ENCODE measurements around the gene H6PD. TPM values are rescaled to one million over a fixed set of nuclear protein-coding genes. Genes with fewer than 3 reads are reported as not detected.
A peak's percentile ranks its signal among the peaks of the same experiment; 100 is the strongest.

Gene H6PD
- total RNA-seq, 1 donor from 2014 or later = 48.4 TPM

GRCh38 chr1:9303916-9304315 lies 69.3 kb downstream of the H6PD start:
- Mint-ChIP-seq H3K36me3 (ENCODE audit: unreplicated experiment) (peaks cover 17% of the 10 kb centered on the region), H3K4me3 (ENCODE audit: unreplicated experiment) (no peak overlapping the region), H3K27me3 (ENCODE audit: unreplicated experiment) (no peaks in the 10 kb centered on the region), H3K27ac (ENCODE audit: unreplicated experiment) (peak overlapping the region; percentile 97), H3K4me1 (ENCODE audit: unreplicated experiment) (peaks cover 86% of the 10 kb centered on the region), H3K9me3 (ENCODE audit: unreplicated experiment) (no peaks in the 10 kb centered on the region)
- TF ChIP-seq CTCF (IDR thresholded peaks at IDR 0.05) = no peak
- DNase-seq (ENCODE audit: extremely low spot score, unreplicated experiment) = no peak

DNA sequence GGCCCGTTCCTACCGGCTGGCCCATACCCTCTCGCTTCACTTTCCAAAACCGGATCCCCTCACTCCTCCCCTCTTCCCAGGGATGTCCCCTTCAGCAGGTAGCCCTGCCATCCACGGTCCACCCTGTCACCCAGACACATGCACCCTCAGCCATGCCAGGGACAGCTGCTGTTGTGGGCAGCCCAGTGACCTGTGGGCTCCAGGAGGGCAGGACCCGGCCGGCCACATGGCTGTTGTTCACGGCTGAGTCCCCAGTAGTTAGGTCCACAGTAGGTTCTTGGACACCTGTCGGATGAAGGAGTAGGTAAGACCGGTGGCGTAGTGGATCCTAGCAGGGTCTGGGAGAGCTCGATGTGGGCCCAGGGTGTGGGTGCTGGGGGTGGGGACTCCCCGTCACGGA lies 70.6 kb downstream of the H6PD start:
- no peak for TF ChIP-seq CTCF (IDR thresholded peaks at IDR 0.05)

DNA sequence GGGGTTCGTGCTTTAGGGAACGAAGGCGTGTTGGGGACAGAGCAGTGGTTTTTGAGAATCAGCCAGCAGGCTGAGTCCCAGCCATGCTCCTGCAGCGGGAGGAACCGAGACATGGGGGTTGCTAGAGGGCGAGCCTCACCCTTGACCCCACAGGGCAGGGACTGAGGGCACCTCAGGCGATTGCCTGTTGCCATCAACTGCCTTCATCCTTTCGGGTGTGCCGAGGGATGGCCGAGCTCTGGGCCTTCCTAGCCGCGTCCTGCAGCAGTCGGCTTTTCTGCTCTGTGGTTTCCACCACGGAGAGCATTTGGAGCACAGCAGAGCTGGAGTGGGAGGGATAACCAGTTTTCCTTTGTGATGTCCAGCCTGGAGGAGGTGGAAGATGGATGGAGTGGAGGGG lies 71.4 kb downstream of the H6PD start:
- no peak for TF ChIP-seq CTCF (IDR thresholded peaks at IDR 0.05)
- H3K27ac Mint-ChIP-seq (ENCODE audit: unreplicated experiment) = peak overlapping the region; percentile 35
- no peaks in the 10 kb centered on the region for H3K27me3 Mint-ChIP-seq (ENCODE audit: unreplicated experiment)
- H3K36me3 Mint-ChIP-seq (ENCODE audit: unreplicated experiment) = peaks cover 10% of the 10 kb centered on the region
- DNase-seq (ENCODE audit: extremely low spot score, unreplicated experiment) = no peak
- H3K4me3 Mint-ChIP-seq (ENCODE audit: unreplicated experiment) = no peak overlapping the region
- H3K4me1 Mint-ChIP-seq (ENCODE audit: unreplicated experiment) = peaks cover 78% of the 10 kb centered on the region
- H3K9me3 Mint-ChIP-seq (ENCODE audit: unreplicated experiment) = no peaks in the 10 kb centered on the region

More for the DNA sequence above, 70.6 kb downstream of the H6PD start:
- Mint-ChIP-seq H3K27ac (ENCODE audit: unreplicated experiment) (peak overlapping the region; percentile 50), H3K4me3 (ENCODE audit: unreplicated experiment) (no peak overlapping the region), H3K4me1 (ENCODE audit: unreplicated experiment) (peaks cover 83% of the 10 kb centered on the region), H3K36me3 (ENCODE audit: unreplicated experiment) (peaks cover 16% of the 10 kb centered on the region), H3K9me3 (ENCODE audit: unreplicated experiment) (no peaks in the 10 kb centered on the region), H3K27me3 (ENCODE audit: unreplicated experiment) (no peaks in the 10 kb centered on the region)
- DNase-seq (ENCODE audit: extremely low spot score, unreplicated experiment) = no peak

DNA sequence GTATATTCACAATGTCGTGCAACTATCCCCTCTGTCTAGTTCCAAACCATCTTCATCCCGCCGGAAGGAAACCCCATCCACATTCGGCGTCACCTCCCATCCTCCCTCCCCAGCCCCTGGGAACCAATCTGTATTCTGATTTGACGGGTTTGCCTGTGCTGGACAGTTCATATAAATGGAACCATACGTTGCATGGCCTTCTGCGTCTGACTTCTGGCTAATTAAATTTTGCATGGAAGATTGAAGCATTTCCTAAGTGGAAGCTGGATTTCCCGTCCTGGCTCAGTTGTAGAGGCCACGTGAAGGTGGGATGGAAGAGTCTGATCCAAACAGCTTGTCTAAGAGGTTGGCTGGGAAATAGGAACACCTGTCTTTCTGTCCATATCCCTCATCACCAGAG lies 72.7 kb downstream of the H6PD start:
- H3K9me3 Mint-ChIP-seq (ENCODE audit: unreplicated experiment) = no peaks in the 10 kb centered on the region
- H3K4me3 Mint-ChIP-seq (ENCODE audit: unreplicated experiment) = no peak overlapping the region
- H3K36me3 Mint-ChIP-seq (ENCODE audit: unreplicated experiment) = peaks cover 8% of the 10 kb centered on the region
- no peak for TF ChIP-seq CTCF (IDR thresholded peaks at IDR 0.05)
- no peak overlapping the region for H3K27ac Mint-ChIP-seq (ENCODE audit: unreplicated experiment)
- H3K4me1 Mint-ChIP-seq (ENCODE audit: unreplicated experiment) = peaks cover 67% of the 10 kb centered on the region
- DNase-seq (ENCODE audit: extremely low spot score, unreplicated experiment) = no peak
- H3K27me3 Mint-ChIP-seq (ENCODE audit: unreplicated experiment) = no peaks in the 10 kb centered on the region

- H3K27ac Mint-ChIP-seq (ENCODE audit: unreplicated experiment) = no peak overlapping the region
Measured at GRCh38 chr1:9308236-9308785, 73.7 kb downstream of the H6PD start.

More at GRCh38 chr1:9308236-9308785, 73.7 kb downstream of the H6PD start:
- peaks cover 58% of the 10 kb centered on the region for H3K4me1 Mint-ChIP-seq (ENCODE audit: unreplicated experiment)
- H3K4me3 Mint-ChIP-seq (ENCODE audit: unreplicated experiment) = no peak overlapping the region
- H3K9me3 Mint-ChIP-seq (ENCODE audit: unreplicated experiment) = no peaks in the 10 kb centered on the region
- no peak for DNase-seq (ENCODE audit: extremely low spot score, unreplicated experiment)
- no peaks in the 10 kb centered on the region for H3K27me3 Mint-ChIP-seq (ENCODE audit: unreplicated experiment)
- no peak for TF ChIP-seq CTCF (IDR thresholded peaks at IDR 0.05)
- peaks cover 8% of the 10 kb centered on the region for H3K36me3 Mint-ChIP-seq (ENCODE audit: unreplicated experiment)

Data from osteocyte (in vitro differentiated cells).